SK-N-SH treated with all-trans-retinoic acid at 6 μM for 48 hours (cell line): ENCODE results near the gene SCN8A.
A peak's percentile ranks its signal among the peaks of the same experiment; 100 is the strongest.

Experiments used
- ATAC-seq: fragments of 200-7000 bp; cut with Tn5 transposase; 3 replicates; pipeline ENCODE4 v1.9.1; 2020; ENCODE audit warnings: mild to moderate bottlenecking, moderate library complexity
- ARNTL ChIP-seq: fragments of 450-650 bp; formaldehyde crosslinking; IDR thresholded peaks from 2 replicates; pipeline ENCODE4 v1.5.0; 2020; ENCODE audit warnings: low read depth, mild to moderate bottlenecking, moderate library complexity, borderline replicate concordance
- CREB5 ChIP-seq: fragments of 250-450 bp; sonication (Bioruptor Pico); IDR thresholded peaks from 2 replicates; pipeline ENCODE4 v1.5.1; 2020; ENCODE audit warnings: low read depth, mild to moderate bottlenecking, moderate library complexity
- CSDC2 ChIP-seq: fragments of 250-450 bp; sonication (Bioruptor Pico); IDR thresholded peaks from 2 replicates; pipeline ENCODE4 v1.5.0; 2020; ENCODE audit warnings: mild to moderate bottlenecking, moderate library complexity
- ESRRG ChIP-seq: fragments of 250-450 bp; sonication (Bioruptor Pico); IDR thresholded peaks from 2 replicates; pipeline ENCODE4 v1.6.1; 2021; ENCODE audit warnings: mild to moderate bottlenecking
- GLIS3 ChIP-seq: fragments of 250-450 bp; sonication (Bioruptor Pico); IDR thresholded peaks from 2 replicates; pipeline ENCODE4 v1.5.0; 2020; ENCODE audit warnings: mild to moderate bottlenecking, moderate library complexity
- ISL1 ChIP-seq: fragments of 250-450 bp; sonication (Bioruptor Pico); IDR thresholded peaks from 2 replicates; pipeline ENCODE4 v2.1.2; 2022; ENCODE audit warnings: mild to moderate bottlenecking, moderate library complexity
- OSR1 ChIP-seq: fragments of 250-450 bp; sonication (Bioruptor Pico); IDR thresholded peaks from 2 replicates; pipeline ENCODE4 v1.8.0; 2022; ENCODE audit warnings: moderate library complexity, mild to moderate bottlenecking, inconsistent platforms
- PATZ1 ChIP-seq: fragments of 250-450 bp; sonication (Bioruptor Pico); IDR thresholded peaks from 2 replicates; pipeline ENCODE4 v1.8.0; 2020; ENCODE audit warnings: mild to moderate bottlenecking, moderate library complexity, borderline replicate concordance
- POU6F1 ChIP-seq: fragments of 250-450 bp; sonication (Bioruptor Pico); IDR thresholded peaks from 2 replicates; pipeline ENCODE4 v1.8.0; 2021; ENCODE audit warnings: low read depth, mild to moderate bottlenecking, moderate library complexity, borderline replicate concordance
- PPARA ChIP-seq: fragments of 250-450 bp; sonication (Bioruptor Pico); IDR thresholded peaks from 2 replicates; pipeline ENCODE4 v1.5.0; 2020; ENCODE audit warnings: mild to moderate bottlenecking, borderline replicate concordance
- RARB ChIP-seq: fragments of 250-450 bp; sonication (Bioruptor Pico); IDR thresholded peaks from 2 replicates; pipeline ENCODE4 v1.8.0; 2021; ENCODE audit warnings: mild to moderate bottlenecking, moderate library complexity
- SNAI2 ChIP-seq: fragments of 250-450 bp; sonication (Bioruptor Pico); IDR thresholded peaks from 2 replicates; pipeline ENCODE4 v1.5.0; 2020; ENCODE audit warnings: mild to moderate bottlenecking, moderate library complexity
- TOX ChIP-seq: fragments of 250-450 bp; sonication (Bioruptor Pico); IDR thresholded peaks from 2 replicates; pipeline ENCODE4 v1.8.0; 2021; ENCODE audit warnings: mild to moderate bottlenecking, moderate library complexity, borderline replicate concordance
- TSHZ2 ChIP-seq: fragments of 250-450 bp; sonication (Bioruptor Pico); IDR thresholded peaks from 2 replicates; pipeline ENCODE4 v1.5.0; 2020; ENCODE audit warnings: mild to moderate bottlenecking, moderate library complexity
- ZC3H10 ChIP-seq: fragments of 250-450 bp; sonication (Bioruptor Pico); IDR thresholded peaks from 2 replicates; pipeline ENCODE4 v1.5.1; 2021; ENCODE audit warnings: mild to moderate bottlenecking, moderate library complexity
- ZFP3 ChIP-seq: fragments of 250-450 bp; sonication (Bioruptor Pico); IDR thresholded peaks from 2 replicates; pipeline ENCODE4 v1.5.0; 2020; ENCODE audit warnings: mild to moderate bottlenecking, moderate library complexity
- ZFP30 ChIP-seq: fragments of 450-650 bp; formaldehyde crosslinking; IDR thresholded peaks from 2 replicates; pipeline ENCODE4 v1.5.0; 2022; ENCODE audit warnings: mild to moderate bottlenecking, moderate library complexity
- ZNF70 ChIP-seq: fragments of 450-650 bp; formaldehyde crosslinking; IDR thresholded peaks from 2 replicates; pipeline ENCODE4 v1.5.0; 2020; ENCODE audit warnings: mild to moderate bottlenecking, moderate library complexity
- TF ChIP-seq, protein P1 (sequence below): fragments of 250-450 bp; sonication (Bioruptor Pico); IDR thresholded peaks from 2 replicates; pipeline ENCODE4 v1.5.1; 2021; ENCODE audit warnings: mild to moderate bottlenecking, moderate library complexity

SCN8A gene

GRCh38 chr12:51822956-51823355 is 231.9 kb downstream of the SCN8A start (continued):
- TF ChIP-seq POU6F1 (CRISPR knock-in tag) (no peak), TOX (no peak)
- TF ChIP-seq, protein P1, sequence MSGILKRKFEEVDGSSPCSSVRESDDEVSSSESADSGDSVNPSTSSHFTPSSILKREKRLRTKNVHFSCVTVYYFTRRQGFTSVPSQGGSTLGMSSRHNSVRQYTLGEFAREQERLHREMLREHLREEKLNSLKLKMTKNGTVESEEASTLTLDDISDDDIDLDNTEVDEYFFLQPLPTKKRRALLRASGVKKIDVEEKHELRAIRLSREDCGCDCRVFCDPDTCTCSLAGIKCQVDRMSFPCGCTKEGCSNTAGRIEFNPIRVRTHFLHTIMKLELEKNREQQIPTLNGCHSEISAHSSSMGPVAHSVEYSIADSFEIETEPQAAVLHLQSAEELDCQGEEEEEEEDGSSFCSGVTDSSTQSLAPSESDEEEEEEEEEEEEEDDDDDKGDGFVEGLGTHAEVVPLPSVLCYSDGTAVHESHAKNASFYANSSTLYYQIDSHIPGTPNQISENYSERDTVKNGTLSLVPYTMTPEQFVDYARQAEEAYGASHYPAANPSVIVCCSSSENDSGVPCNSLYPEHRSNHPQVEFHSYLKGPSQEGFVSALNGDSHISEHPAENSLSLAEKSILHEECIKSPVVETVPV (CRISPR knock-in tag): no peak

DNA sequence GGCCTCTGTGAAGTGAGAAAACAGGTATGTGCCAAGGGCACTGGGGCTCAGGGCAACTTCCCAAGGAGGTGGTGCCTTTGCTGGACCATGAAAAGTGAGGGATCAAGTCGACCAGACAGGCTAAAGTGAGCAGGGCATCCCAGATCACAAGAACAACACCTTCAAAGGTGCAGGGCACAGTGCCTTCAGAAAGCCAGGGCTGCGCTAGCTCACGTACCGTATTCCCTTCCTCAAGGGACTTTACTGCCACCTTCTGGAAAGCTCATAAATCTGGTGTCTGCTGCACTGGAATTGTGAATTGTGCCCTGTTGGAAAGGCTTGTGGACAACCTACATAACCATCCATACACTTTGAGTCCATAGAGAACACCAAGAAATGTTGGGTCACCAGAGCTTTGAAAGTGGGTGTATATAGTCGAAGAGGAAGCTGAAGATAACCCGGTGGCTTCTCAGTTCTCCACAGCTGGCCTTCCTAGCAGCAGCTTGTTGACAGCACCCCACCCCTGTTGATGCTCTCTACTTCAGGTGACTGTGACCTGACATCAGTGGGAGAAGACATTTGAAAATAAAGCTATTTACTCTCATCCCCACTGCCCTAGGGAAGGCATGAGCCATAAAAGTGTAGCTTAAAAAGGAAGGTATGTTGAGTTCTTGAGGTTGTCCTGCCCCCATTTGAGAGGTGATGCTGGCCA is 233.0 kb downstream of the SCN8A start:
- ATAC-seq: peak; percentile 74

GRCh38 chr12:51825216-51825615 is 234.2 kb downstream of the SCN8A start:
- no peak for ATAC-seq

More for the DNA sequence above, 233.0 kb downstream of the SCN8A start:
- no peak for TF ChIP-seq SNAI2 (CRISPR knock-in tag)
- no peak for TF ChIP-seq PATZ1 (CRISPR knock-in tag)
- TF ChIP-seq TSHZ2 (CRISPR knock-in tag): no peak
- no peak for TF ChIP-seq ESRRG
- no peak for TF ChIP-seq CSDC2 (CRISPR knock-in tag)
- TF ChIP-seq GLIS3: no peak
- no peak for TF ChIP-seq ZC3H10
- TF ChIP-seq ZFP30 (CRISPR knock-in tag): no peak
- TF ChIP-seq ARNTL: no peak
- TF ChIP-seq ZNF70 (CRISPR knock-in tag): no peak
- TF ChIP-seq CREB5: no peak
- TF ChIP-seq PPARA (CRISPR knock-in tag): no peak
- TF ChIP-seq ZFP3 (CRISPR knock-in tag): no peak

DNA sequence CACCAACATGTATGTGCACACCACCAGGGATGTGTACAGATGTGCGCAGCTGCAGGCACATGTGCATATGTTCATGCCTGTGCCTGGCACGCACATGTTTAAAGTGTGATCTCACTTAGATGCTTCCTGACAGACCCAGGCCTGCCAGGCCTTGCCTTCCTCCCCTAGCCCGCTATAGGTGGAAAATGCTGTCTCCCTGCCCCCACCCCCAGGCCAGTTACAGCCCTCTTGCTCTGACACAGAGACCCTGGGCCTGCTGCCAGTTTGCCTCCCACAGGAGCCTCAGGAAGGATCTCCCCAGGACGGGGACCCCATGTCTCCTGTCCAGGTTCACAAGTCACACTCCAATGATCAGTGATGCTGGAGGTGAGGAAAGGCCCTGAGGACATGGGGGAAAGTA is 235.8 kb downstream of the SCN8A start:
- no peak for ATAC-seq
- TF ChIP-seq POU6F1 (CRISPR knock-in tag): no peak
- TF ChIP-seq ZFP30 (CRISPR knock-in tag): no peak
- no peak for TF ChIP-seq PPARA (CRISPR knock-in tag)
- no peak for TF ChIP-seq PATZ1 (CRISPR knock-in tag)
- TF ChIP-seq RARB: no peak
- TF ChIP-seq, protein P1 (CRISPR knock-in tag): no peak
- no peak for TF ChIP-seq OSR1
- TF ChIP-seq SNAI2 (CRISPR knock-in tag): no peak
- no peak for TF ChIP-seq CREB5
- no peak for TF ChIP-seq ISL1 (CRISPR knock-in tag)

More at GRCh38 chr12:51825216-51825615, 234.2 kb downstream of the SCN8A start:
- no peak for TF ChIP-seq RARB
- no peak for TF ChIP-seq GLIS3
- TF ChIP-seq ZFP30 (CRISPR knock-in tag): no peak
